Liver (tissue), 3 donors: ENCODE measurements around the gene CFAP206.

ENCODE experiments used
- RAD21 ChIP-seq, 2 donors: IDR thresholded peaks; 2 replicates each; pipeline ENCODE4 v1.6.1; 2016; ENCODE audit warnings: antibody characterized with exemption in 2 of 2, mild to moderate bottlenecking in 2 of 2
- TF ChIP-seq, protein P1 (sequence below): IDR thresholded peaks from 2 replicates; pipeline ENCODE4 v1.6.1; 2016; ENCODE audit warnings: antibody characterized with exemption
- TF ChIP-seq, protein P2 (sequence below): fragments of 150-350 bp; IDR thresholded peaks from 2 replicates; pipeline ENCODE4 v1.5.1; 2017; ENCODE audit warnings: improper control_type of control experiment, low read depth, low read length; ENCODE audit not compliant: missing input control
- donor health status: healthy.
- donor health status: healthy.

DNA sequence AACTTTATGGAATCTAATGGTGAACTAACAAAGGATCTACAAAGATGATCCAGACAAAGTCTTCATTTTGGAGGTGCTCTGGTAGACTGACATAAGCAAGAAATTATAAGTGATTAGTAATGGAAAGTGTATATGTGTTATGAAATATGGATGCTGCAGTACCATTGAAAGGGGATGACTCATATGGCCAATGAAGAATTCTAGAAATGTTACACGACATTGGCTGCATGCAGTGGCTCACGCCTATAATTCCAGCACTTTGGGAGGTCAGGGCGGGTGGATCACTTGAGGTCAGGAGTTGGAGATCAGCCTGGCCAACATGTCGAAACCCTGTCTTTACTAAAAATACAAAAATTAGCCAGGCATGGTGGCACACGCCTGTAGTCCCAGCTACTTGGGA lies 23.5 kb downstream of the CFAP206 start:
- no peak for TF ChIP-seq RAD21 (IDR thresholded peaks at IDR 0.05)
- TF ChIP-seq, protein P1, sequence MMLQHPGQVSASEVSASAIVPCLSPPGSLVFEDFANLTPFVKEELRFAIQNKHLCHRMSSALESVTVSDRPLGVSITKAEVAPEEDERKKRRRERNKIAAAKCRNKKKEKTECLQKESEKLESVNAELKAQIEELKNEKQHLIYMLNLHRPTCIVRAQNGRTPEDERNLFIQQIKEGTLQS = no peak
- TF ChIP-seq, protein P2, sequence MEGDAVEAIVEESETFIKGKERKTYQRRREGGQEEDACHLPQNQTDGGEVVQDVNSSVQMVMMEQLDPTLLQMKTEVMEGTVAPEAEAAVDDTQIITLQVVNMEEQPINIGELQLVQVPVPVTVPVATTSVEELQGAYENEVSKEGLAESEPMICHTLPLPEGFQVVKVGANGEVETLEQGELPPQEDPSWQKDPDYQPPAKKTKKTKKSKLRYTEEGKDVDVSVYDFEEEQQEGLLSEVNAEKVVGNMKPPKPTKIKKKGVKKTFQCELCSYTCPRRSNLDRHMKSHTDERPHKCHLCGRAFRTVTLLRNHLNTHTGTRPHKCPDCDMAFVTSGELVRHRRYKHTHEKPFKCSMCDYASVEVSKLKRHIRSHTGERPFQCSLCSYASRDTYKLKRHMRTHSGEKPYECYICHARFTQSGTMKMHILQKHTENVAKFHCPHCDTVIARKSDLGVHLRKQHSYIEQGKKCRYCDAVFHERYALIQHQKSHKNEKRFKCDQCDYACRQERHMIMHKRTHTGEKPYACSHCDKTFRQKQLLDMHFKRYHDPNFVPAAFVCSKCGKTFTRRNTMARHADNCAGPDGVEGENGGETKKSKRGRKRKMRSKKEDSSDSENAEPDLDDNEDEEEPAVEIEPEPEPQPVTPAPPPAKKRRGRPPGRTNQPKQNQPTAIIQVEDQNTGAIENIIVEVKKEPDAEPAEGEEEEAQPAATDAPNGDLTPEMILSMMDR = no peak
